GM19455 (cell line): ENCODE data around the gene CUL3.
A peak's percentile ranks its signal among the peaks of the same experiment; 100 is the strongest.
"Not testable (repeated sequence)": the region's sequence is repeated elsewhere in the genome, so short reads cannot be mapped to it uniquely, and the experiment has no call there.

Experiments
- ATAC-seq: cut with Tn5 transposase; IDR thresholded peaks from one replicate; pipeline ENCODE4 v1.9.1; 2021; ENCODE audit not compliant: unreplicated experiment

The CUL3 gene

GRCh38 chr2:224585211-224586088 lies at the start of gene CUL3:
Gene CUL3 (minus strand): TSS chr2:224585363. CDS start chr2:224585009, 354 bp downstream.
- peak; percentile 74 for ATAC-seq

- no peak for ATAC-seq
Observed at GRCh38 chr2:224630659-224631550, 45.7 kb upstream of the CUL3 start.

GRCh38 chr2:224628416-224628815 lies 43.3 kb upstream of the CUL3 start:
- no peak for ATAC-seq

- ATAC-seq, result no peak
Observed at GRCh38 chr2:224626735-224627134, 41.6 kb upstream of the CUL3 start.

GRCh38 chr2:224613543-224614286 lies 28.6 kb upstream of the CUL3 start:
- no peak for ATAC-seq

- no peak for ATAC-seq
Observed at GRCh38 chr2:224612578-224612977, 27.4 kb upstream of the CUL3 start.

- no peak for ATAC-seq
Observed at GRCh38 chr2:224611938-224612337, 26.8 kb upstream of the CUL3 start.

GRCh38 chr2:224608104-224608503 lies 22.9 kb upstream of the CUL3 start:
- no peak for ATAC-seq

- ATAC-seq, result not testable (repeated sequence)
Observed at GRCh38 chr2:224603746-224604500, 18.8 kb upstream of the CUL3 start.

- ATAC-seq, result not testable (repeated sequence)
Observed at GRCh38 chr2:224602778-224603375, 17.7 kb upstream of the CUL3 start.

GRCh38 chr2:224601923-224602322 lies 16.8 kb upstream of the CUL3 start:
- ATAC-seq, result no peak

- no peak for ATAC-seq
Observed at GRCh38 chr2:224598678-224599077, 13.5 kb upstream of the CUL3 start.

GRCh38 chr2:224596289-224596688 lies 11.1 kb upstream of the CUL3 start:
- ATAC-seq, result no peak

- no peak for ATAC-seq
Observed at GRCh38 chr2:224595518-224595917, 10.4 kb upstream of the CUL3 start.

GRCh38 chr2:224594840-224595239 lies 9.7 kb upstream of the CUL3 start:
- ATAC-seq, result no peak

GRCh38 chr2:224591220-224591619 lies 6.1 kb upstream of the CUL3 start:
- no peak for ATAC-seq

- ATAC-seq, result no peak
Observed at GRCh38 chr2:224586127-224586695, 1.0 kb upstream of the CUL3 start.

- peak; percentile 38 for ATAC-seq
Observed at GRCh38 chr2:224584785-224585210, 365 bp downstream of the CUL3 start.

GRCh38 chr2:224584111-224584784 lies 915 bp downstream of the CUL3 start:
- ATAC-seq, result peak; percentile 0
